SK-N-MC (cell line): Measurements from ENCODE around the gene NGF.

Experiments used
- EZH2 ChIP-seq: fragments of 200-600 bp; sonication (generic); IDR thresholded peaks from one replicate; pipeline ENCODE4 v1.6.1; 2017; ENCODE audit warnings: antibody characterized with exemption
- FOXP2 ChIP-seq: optimal IDR thresholded peaks from 2 replicates; pipeline ENCODE3; 2011; ENCODE audit warnings: mild to moderate bottlenecking, moderate library complexity; ENCODE audit not compliant: insufficient read depth; ENCODE audit errors: extremely low read length, control extremely low read depth
- POLR2AphosphoS5 ChIP-seq: IDR thresholded peaks from 2 replicates; pipeline ENCODE4 v1.6.1; 2012; ENCODE audit warnings: mild to moderate bottlenecking, low read depth, low read length, borderline replicate concordance

DNA sequence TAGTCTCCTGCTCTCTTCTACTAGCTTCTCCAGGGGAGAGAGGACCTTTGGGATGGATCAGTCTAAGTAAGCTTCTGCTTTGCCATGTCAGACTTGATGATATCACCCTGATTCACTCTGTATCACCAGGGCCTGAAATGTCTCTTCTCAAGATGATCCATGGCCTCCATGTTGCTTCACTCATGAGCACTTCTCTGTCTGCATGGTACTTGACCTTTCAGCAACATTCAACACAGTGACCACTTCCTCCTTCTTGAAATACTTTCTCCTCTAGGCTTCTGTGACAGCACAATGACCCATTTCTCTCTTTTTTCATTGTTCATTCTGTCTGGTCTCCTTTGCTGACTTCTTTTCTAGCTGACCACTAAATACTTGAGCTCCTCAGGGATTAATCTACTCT is 35.3 kb upstream of the NGF start:
- TF ChIP-seq POLR2AphosphoS5 (no peak), EZH2 (no peak), FOXP2 (no peak)
